SJSA1 (cell line): ENCODE data around the gene PTAR1. TPM values are rescaled to one million over a fixed set of nuclear protein-coding genes. Genes with fewer than 3 reads are reported as not detected.

Experiments used
- DNase-seq, 2 experiments: peaks; one replicate each; pipeline ENCODE4 v3.0.0-alpha.2; 2015 to 2020; ENCODE audit warnings: low spot score in 2 of 2, low read depth in 1 of 2
- H3K27ac ChIP-seq: fragments of 250-450 bp; sonication (Bioruptor Pico); 2 replicates; pipeline ENCODE4 v1.5.1; 2020; ENCODE audit warnings: mild to moderate bottlenecking, moderate library complexity
- H3K27me3 ChIP-seq: fragments of 250-450 bp; sonication (Bioruptor Pico); replicated peaks from 2 replicates; pipeline ENCODE4 v1.5.1; 2020; ENCODE audit warnings: mild to moderate bottlenecking, moderate library complexity
- H3K36me3 ChIP-seq: fragments of 250-450 bp; sonication (Bioruptor Pico); 2 replicates; pipeline ENCODE4 v1.5.1; 2020; ENCODE audit warnings: mild to moderate bottlenecking
- H3K4me1 ChIP-seq: fragments of 250-450 bp; sonication (Bioruptor Pico); replicated peaks from 2 replicates; pipeline ENCODE4 v1.6.1; 2021; ENCODE audit warnings: mild to moderate bottlenecking
- H3K4me3 ChIP-seq: fragments of 250-450 bp; sonication (Bioruptor Pico); 2 replicates; pipeline ENCODE4 v1.5.1; 2020; ENCODE audit warnings: mild to moderate bottlenecking
- H3K9me3 ChIP-seq: fragments of 250-450 bp; sonication (Bioruptor Pico); replicated peaks from 2 replicates; pipeline ENCODE4 v1.5.1; 2020; ENCODE audit warnings: mild to moderate bottlenecking
- total RNA-seq: library from RNA; depleted of rRNA; stranded (reverse); fragments of >200 nt; shearing (Covaris generic); gene quantifications from 2 replicates; pipeline ENCODE4 v1.2.3, GENCODE V29; 2014; rRNA removed

The PTAR1 gene
- total RNA-seq, 1 experiment from 2014 or later: 80.2 TPM

- Histone ChIP-seq H3K4me1 (peaks cover 17% of the 10 kb centered on the region), H3K36me3 (no peaks in the 10 kb centered on the region), H3K4me3 (no peak overlapping the region), H3K27ac (no peak overlapping the region), H3K27me3 (0 out of 2 replicates have a peak, but pooled peaks cover 3% of the 10 kb centered on the region), H3K9me3 (no peaks in the 10 kb centered on the region)
- no peak for DNase-seq
Measured at GRCh38 chr9:69677931-69678330, 81.9 kb downstream of the PTAR1 start.

- 0 out of 2 replicates have a peak, but pooled peaks cover 3% of the 10 kb centered on the region for H3K27me3 ChIP-seq
- H3K27ac ChIP-seq: no peak overlapping the region
- no peaks in the 10 kb centered on the region for H3K36me3 ChIP-seq
- peaks cover 28% of the 10 kb centered on the region for H3K4me1 ChIP-seq
- H3K9me3 ChIP-seq: no peaks in the 10 kb centered on the region
- DNase-seq: no peak
- no peak overlapping the region for H3K4me3 ChIP-seq
Measured at GRCh38 chr9:69675563-69675962, 84.2 kb downstream of the PTAR1 start.

- no peak overlapping the region for H3K27ac ChIP-seq
- H3K4me1 ChIP-seq: peaks cover 28% of the 10 kb centered on the region
- H3K27me3 ChIP-seq: 0 out of 2 replicates have a peak, but pooled peaks cover 3% of the 10 kb centered on the region
- H3K36me3 ChIP-seq: no peaks in the 10 kb centered on the region
- no peak overlapping the region for H3K4me3 ChIP-seq
- H3K9me3 ChIP-seq: no peaks in the 10 kb centered on the region
- no peak for DNase-seq
Measured at GRCh38 chr9:69674716-69675438, 84.9 kb downstream of the PTAR1 start.

DNA sequence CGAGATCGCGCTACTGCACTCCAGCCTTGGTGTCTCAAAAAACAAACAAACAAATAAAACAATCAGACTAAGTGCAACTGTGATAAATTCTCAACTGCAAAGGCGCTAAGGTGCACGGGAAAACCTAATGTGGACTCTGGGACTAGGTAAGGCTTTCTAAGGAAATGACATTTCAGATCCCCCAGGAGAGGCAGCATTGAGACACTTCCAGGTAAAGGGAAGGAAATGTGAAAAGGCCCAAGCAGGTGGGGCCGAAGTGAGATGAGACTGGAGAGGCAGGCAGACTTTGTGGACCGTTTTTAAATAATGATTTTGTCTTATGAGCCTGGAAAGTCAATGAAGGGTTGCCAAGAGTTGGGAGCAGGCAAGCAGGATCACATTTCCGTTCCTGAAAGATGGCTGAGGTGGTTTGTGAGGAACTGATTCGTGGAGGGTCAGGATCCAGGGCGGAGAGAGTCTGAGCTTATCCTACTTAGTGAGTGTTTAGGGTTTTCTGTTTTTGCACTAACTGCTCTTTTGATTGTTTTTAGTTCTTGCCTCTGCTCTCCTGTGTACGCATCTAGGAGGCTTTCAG, 85.6 kb downstream of the PTAR1 start:
- no peak overlapping the region for H3K27ac ChIP-seq
- peaks cover 28% of the 10 kb centered on the region for H3K4me1 ChIP-seq
- no peak overlapping the region for H3K4me3 ChIP-seq
- H3K27me3 ChIP-seq: no peaks in the 10 kb centered on the region
- no peaks in the 10 kb centered on the region for H3K36me3 ChIP-seq
- no peaks in the 10 kb centered on the region for H3K9me3 ChIP-seq
- DNase-seq: no peak

GRCh38 chr9:69673311-69673640, 86.5 kb downstream of the PTAR1 start:
- no peak for DNase-seq
- H3K4me1 ChIP-seq: peaks cover 28% of the 10 kb centered on the region
- no peaks in the 10 kb centered on the region for H3K9me3 ChIP-seq
- H3K27me3 ChIP-seq: no peaks in the 10 kb centered on the region
- no peaks in the 10 kb centered on the region for H3K36me3 ChIP-seq
- no peak overlapping the region for H3K27ac ChIP-seq
- peak overlapping the region; percentile 75 for H3K4me3 ChIP-seq

DNA sequence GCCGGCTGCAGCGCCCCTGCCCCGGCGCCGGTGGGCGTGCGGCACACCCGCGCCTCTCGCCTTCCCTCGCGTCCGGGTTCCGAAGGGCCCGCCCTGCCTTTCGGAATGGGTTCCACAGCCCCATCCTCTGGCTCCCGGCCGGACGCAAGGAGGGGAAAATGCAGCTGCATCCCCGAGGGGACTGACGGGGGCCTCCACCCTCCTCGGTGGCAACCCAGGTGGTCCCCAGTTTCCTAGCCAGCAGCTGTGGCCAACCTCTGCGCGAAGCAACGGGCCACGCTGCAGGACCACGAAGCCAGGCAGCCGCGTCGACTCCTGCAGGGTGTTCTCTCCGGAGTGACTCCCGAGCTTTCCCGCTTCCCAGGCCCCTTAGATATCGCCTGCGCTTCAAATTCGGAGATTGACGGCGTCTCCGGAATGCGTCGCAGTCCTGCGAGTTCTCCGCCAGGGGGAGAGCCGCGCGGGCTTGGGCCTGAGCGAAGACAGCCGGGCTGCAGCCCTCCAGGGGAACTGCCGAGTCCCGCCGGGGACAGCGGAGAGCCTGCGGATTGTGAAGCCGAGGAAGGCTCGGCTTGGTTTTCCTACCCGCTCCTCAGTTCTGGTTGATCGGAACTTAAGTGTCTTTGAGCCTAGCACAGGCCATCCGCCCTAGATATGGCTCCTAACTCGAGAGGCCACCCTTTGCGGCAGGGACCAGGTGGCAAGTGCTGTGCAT, 87.1 kb downstream of the PTAR1 start:
- DNase-seq: peak; percentile 86 to 87
- Histone ChIP-seq H3K9me3 (no peaks in the 10 kb centered on the region), H3K4me3 (peak overlapping the region; percentile 75), H3K36me3 (no peaks in the 10 kb centered on the region), H3K27ac (no peak overlapping the region), H3K4me1 (peaks cover 29% of the 10 kb centered on the region), H3K27me3 (no peaks in the 10 kb centered on the region)

DNA sequence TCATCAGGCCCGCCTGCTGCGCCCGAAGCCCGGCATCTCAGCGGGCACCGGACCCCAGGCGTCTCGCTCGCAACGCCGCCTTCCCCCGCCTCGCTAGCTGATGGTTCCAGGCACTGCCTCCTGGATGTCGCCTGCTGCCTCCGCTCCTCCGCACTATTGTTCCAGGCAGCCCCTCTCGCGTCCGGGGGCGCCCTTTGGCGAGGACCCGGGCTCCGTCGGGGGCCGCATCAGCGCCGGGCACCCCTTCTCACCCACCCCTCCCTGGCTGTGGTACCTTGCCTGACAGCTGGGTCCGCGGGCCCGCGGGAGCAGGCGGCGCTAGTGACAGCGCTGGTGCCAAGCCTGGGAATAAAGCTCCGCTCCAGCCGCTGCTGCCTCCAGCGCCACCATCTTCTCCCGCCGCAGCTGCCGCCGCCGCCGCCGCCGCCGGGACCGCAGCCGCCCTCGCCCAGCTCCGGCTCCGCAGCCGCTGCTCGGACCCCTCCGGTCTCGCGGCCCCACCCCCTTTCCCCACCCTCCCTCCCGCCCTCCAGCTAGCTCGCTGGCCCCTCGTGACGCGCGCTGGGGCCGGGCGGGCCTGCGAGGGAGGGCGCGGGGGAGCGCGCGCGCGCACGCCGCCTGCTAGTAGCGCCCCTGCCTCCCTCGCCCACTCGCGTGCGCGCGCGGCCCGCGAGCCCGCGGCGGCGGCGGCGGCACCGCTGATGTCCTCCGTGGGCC, 87.8 kb downstream of the PTAR1 start, which contains the start of gene APBA1:
APBA1 (minus strand) TSS at position 493 of the 717 bp plus-strand sequence.
- Histone ChIP-seq H3K4me1 (peaks cover 34% of the 10 kb centered on the region), H3K36me3 (no peaks in the 10 kb centered on the region), H3K4me3 (peak within 1 kb of the TSS; percentile 75), H3K27ac (no peak within 1 kb of the TSS), H3K9me3 (no peaks in the 10 kb centered on the region), H3K27me3 (no peaks in the 10 kb centered on the region)
- peak; percentile 47 to 63 for DNase-seq

DNA sequence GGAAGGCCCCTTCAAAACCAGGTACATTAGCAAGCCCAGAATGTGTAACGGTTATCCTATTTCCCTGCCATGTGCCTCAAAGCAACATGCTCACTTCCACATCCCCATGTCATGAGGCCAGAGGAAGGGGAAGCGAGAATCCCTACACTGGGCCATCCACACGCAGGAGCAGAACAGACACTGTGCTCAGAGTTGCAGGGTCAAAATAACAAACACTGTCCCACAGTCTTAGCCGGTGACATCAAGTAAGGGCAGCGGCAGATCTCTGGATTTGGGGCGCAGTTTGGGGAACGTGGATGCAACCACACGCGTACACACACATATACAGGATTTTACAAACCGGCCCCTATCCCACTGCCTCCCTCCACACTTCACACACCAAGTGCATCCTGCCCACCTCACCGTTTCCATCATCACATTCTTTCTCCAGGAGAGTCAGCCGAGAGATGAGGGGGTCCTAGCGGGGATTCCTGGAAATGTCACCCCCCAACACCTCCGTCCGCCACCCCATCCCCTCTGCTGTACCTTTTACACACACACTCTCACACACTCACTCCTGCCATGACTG, 88.4 kb downstream of the PTAR1 start:
- DNase-seq: no peak
- Histone ChIP-seq H3K4me3 (peak overlapping the region; percentile 75), H3K27me3 (no peaks in the 10 kb centered on the region; the same call in 1 of the 2 replicates), H3K9me3 (no peaks in the 10 kb centered on the region), H3K36me3 (no peaks in the 10 kb centered on the region), H3K27ac (no peak overlapping the region), H3K4me1 (peaks cover 34% of the 10 kb centered on the region)

GRCh38 chr9:69667306-69667705, 92.5 kb downstream of the PTAR1 start:
- H3K27ac ChIP-seq: no peak overlapping the region
- no peak for DNase-seq

GRCh38 chr9:69660304-69660703, 99.5 kb downstream of the PTAR1 start:
- H3K27ac ChIP-seq: no peak overlapping the region
- no peaks in the 10 kb centered on the region for H3K36me3 ChIP-seq
- H3K4me3 ChIP-seq: no peak overlapping the region
- DNase-seq: no peak
- peaks cover 28% of the 10 kb centered on the region for H3K4me1 ChIP-seq
- no peaks in the 10 kb centered on the region for H3K27me3 ChIP-seq
- H3K9me3 ChIP-seq: no peaks in the 10 kb centered on the region

More at GRCh38 chr9:69667306-69667705, 92.5 kb downstream of the PTAR1 start:
- Histone ChIP-seq H3K27me3 (no peaks in the 10 kb centered on the region; the same call in 1 of the 2 replicates), H3K4me3 (no peak overlapping the region), H3K9me3 (no peaks in the 10 kb centered on the region), H3K4me1 (peaks cover 17% of the 10 kb centered on the region), H3K36me3 (no peaks in the 10 kb centered on the region)

Other genes starting within 250 kb of the PTAR1 start
- 4.5 and 11.0 TPM in 2 replicates for gene APBA1, start 87.6 kb downstream of the PTAR1 start, total RNA-seq
- not detected in 2 replicates for gene CFAP95, start 60.8 kb upstream of the PTAR1 start, total RNA-seq